Measurements from ENCODE around the gene ABCC9.

GRCh38 chr12:21988619-21989018 is 47.4 kb upstream of the ABCC9 start:
- TF ChIP-seq CTCF (IDR thresholded peaks at IDR 0.05 in 8 of 11, conservative IDR thresholded peaks at IDR 0.05 in 3 of 11) (no peak), POLR2AphosphoS5 (IDR thresholded peaks at IDR 0.05) (no peak), POLR2A (IDR thresholded peaks at IDR 0.05) (no peak)

Measured in spleen (tissue), 7 donors.